Fibroblast of skin of left biceps (primary cell): ENCODE data around the gene KCNJ8.
"Not testable (repeated sequence)": the region's sequence is repeated elsewhere in the genome, so short reads cannot be mapped to it uniquely, and the experiment has no call there.

Source experiments
- DNase-seq, 2 experiments: peaks; one replicate each; pipeline ENCODE4 v3.0.0-alpha.2; 2013; ENCODE audit warnings: low read depth in 2 of 2

Gene KCNJ8

GRCh38 chr12:21786041-21786531, 11.6 kb upstream of the KCNJ8 start:
- no peak for DNase-seq

GRCh38 chr12:21782723-21783122, 8.2 kb upstream of the KCNJ8 start:
- not testable (repeated sequence) for DNase-seq

- no peak for DNase-seq
Observed at GRCh38 chr12:21780786-21781185, 6.3 kb upstream of the KCNJ8 start.

- no peak for DNase-seq
Observed at GRCh38 chr12:21776175-21776574, 1.7 kb upstream of the KCNJ8 start.

- no peak for DNase-seq
Observed at GRCh38 chr12:21775133-21775820, 771 bp upstream of the KCNJ8 start.

- no peak for DNase-seq
Observed at GRCh38 chr12:21773806-21774205, 700 bp downstream of the KCNJ8 start.

GRCh38 chr12:21773263-21773741, 1.2 kb downstream of the KCNJ8 start:
- no peak for DNase-seq

- peak in 1 of 2 experiments; percentile 12 for DNase-seq
Observed at GRCh38 chr12:21771311-21771710, 3.2 kb downstream of the KCNJ8 start.

- no peak for DNase-seq
Observed at GRCh38 chr12:21769307-21769706, 5.2 kb downstream of the KCNJ8 start.

- DNase-seq, result no peak
Observed at GRCh38 chr12:21766403-21766802, 8.1 kb downstream of the KCNJ8 start.

GRCh38 chr12:21764950-21765349, 9.6 kb downstream of the KCNJ8 start:
- DNase-seq, result no peak

- DNase-seq, result no peak
Observed at GRCh38 chr12:21764065-21764464, 10.4 kb downstream of the KCNJ8 start.

GRCh38 chr12:21763531-21763930, 11.0 kb downstream of the KCNJ8 start:
- no peak for DNase-seq

- DNase-seq, result no peak
Observed at GRCh38 chr12:21759737-21760136, 14.8 kb downstream of the KCNJ8 start.

GRCh38 chr12:21757735-21758134, 16.8 kb downstream of the KCNJ8 start:
- no peak for DNase-seq

- DNase-seq, result no peak
Observed at GRCh38 chr12:21756699-21757098, 17.8 kb downstream of the KCNJ8 start.

- peak in 1 of 2 experiments; percentile 17 for DNase-seq
Observed at GRCh38 chr12:21751517-21751916, 23.0 kb downstream of the KCNJ8 start.

- no peak for DNase-seq
Observed at GRCh38 chr12:21745258-21745657, 29.2 kb downstream of the KCNJ8 start.

- no peak for DNase-seq
Observed at GRCh38 chr12:21731144-21731543, 43.4 kb downstream of the KCNJ8 start.

GRCh38 chr12:21725731-21726130, 48.8 kb downstream of the KCNJ8 start:
- no peak for DNase-seq

- DNase-seq, result no peak
Observed at GRCh38 chr12:21718944-21719650, 55.4 kb downstream of the KCNJ8 start.

GRCh38 chr12:21718403-21718802, 56.1 kb downstream of the KCNJ8 start:
- DNase-seq, result no peak

GRCh38 chr12:21717767-21718166, 56.7 kb downstream of the KCNJ8 start:
- no peak for DNase-seq
